HCT116 (cell line): ENCODE results near the gene TP53RK. TPM values are rescaled to one million over a fixed set of nuclear protein-coding genes. Genes with fewer than 3 reads are reported as not detected.

Experiments
- ATAC-seq: fragments of 200-7000 bp; cut with Tn5 transposase; 2 replicates; pipeline ENCODE4 v1.9.1; 2020; ENCODE audit warnings: mild to moderate bottlenecking, moderate library complexity
- BruUV-seq: library from RNA; stranded (reverse); fragments of 400-500 nt; replicated peaks from 2 replicates; lab custom pipeline; 2021; lab: Mats Ljungman, UMichigan
- CTCF ChIA-PET: fragments of 300-600 bp; sonication (Branson Sonifier 250); formaldehyde crosslinking; loops from one replicate; lab custom pipeline; 2021; ENCODE audit warnings: antibody characterized with exemption; lab: Charles Lee
- POLR2A ChIA-PET: fragments of 300-600, 350-600 bp; sonication (Branson Sonifier 250); formaldehyde crosslinking; loops from one replicate; lab custom pipeline; 2021; ENCODE audit warnings: antibody characterized with exemption; lab: Charles Lee
- RAD21 ChIA-PET, 2 experiments: fragments of 300-600 bp; sonication (Branson Sonifier 250); formaldehyde crosslinking; loops; one replicate each; lab custom pipeline; 2023; ENCODE audit warnings: low total read pairs in 2 of 2; ENCODE audit not compliant: uncharacterized antibody in 2 of 2, unreplicated experiment in 2 of 2, low non-redundant PET in 1 of 2; lab: Charles Lee
- DNase-seq: peaks from one replicate; pipeline ENCODE4 v3.0.0-alpha.2; 2010; ENCODE audit warnings: low read depth, low spot score
- H2AFZ ChIP-seq: fragments of 200-600 bp; shearing (Covaris generic), sonication (generic); 2 replicates; pipeline ENCODE4 v1.6.1; 2017; ENCODE audit warnings: low read depth, mixed run types, mixed read lengths, antibody characterized with exemption, low read length; ENCODE audit not compliant: poor library complexity, severe bottlenecking
- H3K27ac ChIP-seq: 2 replicates; pipeline ENCODE4 v1.5.1; 2012; ENCODE audit warnings: low read depth, low read length
- H3K27me3 ChIP-seq: fragments of 200-600 bp; sonication (generic); 2 replicates; pipeline ENCODE4 v1.6.1; 2016; ENCODE audit warnings: mixed run types, low read length, mixed read lengths; ENCODE audit not compliant: insufficient read depth
- H3K36me3 ChIP-seq, 2 experiments: fragments of 200-500 bp in 1 of 2; fragments of 200-600 bp in 1 of 2; sonication (Bioruptor generic) in 1 of 2; sonication (generic) in 1 of 2; 2 replicates each; pipeline versions ENCODE4 v1.5.1 to v1.6.1; 2014 to 2016; ENCODE audit warnings: low read length in 2 of 2, inconsistent platforms in 1 of 2, mixed read lengths in 1 of 2, mixed run types in 1 of 2; ENCODE audit not compliant: insufficient read depth in 2 of 2, control insufficient read depth in 1 of 2
- H3K4me1 ChIP-seq, 2 experiments: fragments of 200-600 bp in 1 of 2; sonication (generic) in 1 of 2; 2 replicates each; pipeline versions ENCODE4 v1.5.1 to v1.6.1; 2012 to 2017; ENCODE audit warnings: low read length in 2 of 2, inconsistent platforms in 1 of 2, mild to moderate bottlenecking in 1 of 2, mixed read lengths in 1 of 2, mixed run types in 1 of 2, moderate library complexity in 1 of 2; ENCODE audit not compliant: insufficient read depth in 2 of 2, control insufficient read depth in 1 of 2
- H3K4me2 ChIP-seq: fragments of 200-600 bp; sonication (generic); 2 replicates; pipeline ENCODE4 v1.6.1; 2017; ENCODE audit warnings: mixed run types, low read length, mixed read lengths
- H3K4me3 ChIP-seq, 2 experiments: fragments of 200-600 bp in 1 of 2; sonication (generic) in 1 of 2; replicated peaks in 1 of 2; 2 replicates each; pipeline ENCODE4 v1.5.1; 2011 to 2016; ENCODE audit warnings: low read length in 2 of 2, control low read depth in 1 of 2, low read depth in 1 of 2, mild to moderate bottlenecking in 1 of 2, mixed read lengths in 1 of 2, mixed run types in 1 of 2
- H3K79me2 ChIP-seq: fragments of 200-600 bp; sonication (generic); 2 replicates; pipeline ENCODE4 v1.6.1; 2017; ENCODE audit warnings: mild to moderate bottlenecking, mixed run types, low read length, moderate library complexity, mixed read lengths; ENCODE audit not compliant: insufficient read depth
- H3K9ac ChIP-seq: fragments of 200-600 bp; sonication (generic); 2 replicates; pipeline ENCODE4 v1.6.1; 2016; ENCODE audit warnings: low read length, mixed read lengths
- H3K9me2 ChIP-seq: fragments of 200-600 bp; sonication (generic), shearing (Covaris generic); 2 replicates; pipeline ENCODE4 v1.6.1; 2017; ENCODE audit warnings: mixed run types, mild to moderate bottlenecking, moderate library complexity; ENCODE audit not compliant: insufficient read depth
- H3K9me3 ChIP-seq, 2 experiments: fragments of 200-500 bp in 1 of 2; fragments of 200-600 bp in 1 of 2; sonication (Bioruptor generic) in 1 of 2; sonication (generic) in 1 of 2; 2 replicates each; pipeline ENCODE4 v1.6.1; 2014 to 2017; ENCODE audit warnings: low read length in 2 of 2, mixed read lengths in 2 of 2, inconsistent platforms in 1 of 2, low read depth in 1 of 2, mild to moderate bottlenecking in 1 of 2, mixed run types in 1 of 2, moderate library complexity in 1 of 2; ENCODE audit not compliant: control insufficient read depth in 1 of 2, insufficient read depth in 1 of 2
- H4K20me1 ChIP-seq: fragments of 200-600 bp; sonication (generic), shearing (Covaris generic); 2 replicates; pipeline ENCODE4 v1.6.1; 2017; ENCODE audit warnings: mixed run types, mild to moderate bottlenecking, moderate library complexity; ENCODE audit not compliant: insufficient read depth
- CEBPB ChIP-seq: IDR thresholded peaks from 2 replicates; pipeline ENCODE4 v1.6.1; 2012; ENCODE audit warnings: low read depth
- ELF1 ChIP-seq: IDR thresholded peaks from 2 replicates; pipeline ENCODE4 v1.6.1; 2012; ENCODE audit warnings: low read depth, borderline replicate concordance
- FOSL1 ChIP-seq: IDR thresholded peaks from 2 replicates; pipeline ENCODE4 v1.6.1; 2012; ENCODE audit warnings: low read depth
- JUND ChIP-seq: IDR thresholded peaks from 2 replicates; pipeline ENCODE4 v1.6.1; 2012
- RAD21 ChIP-seq: IDR thresholded peaks from 2 replicates; pipeline ENCODE4 v1.6.1; 2012; ENCODE audit warnings: low read depth, mild to moderate bottlenecking
- SIN3A ChIP-seq: IDR thresholded peaks from 2 replicates; pipeline ENCODE4 v1.6.1; 2012; ENCODE audit warnings: low read depth
- SP1 ChIP-seq: IDR thresholded peaks from 2 replicates; pipeline ENCODE4 v1.6.1; 2012; ENCODE audit warnings: low read depth
- SRF ChIP-seq: IDR thresholded peaks from 2 replicates; pipeline ENCODE4 v1.6.1; 2012; ENCODE audit warnings: low read depth
- TCF7L2 ChIP-seq: IDR thresholded peaks from 2 replicates; pipeline ENCODE4 v1.7.0; 2011; ENCODE audit warnings: borderline replicate concordance, inconsistent platforms; ENCODE audit not compliant: insufficient read depth, insufficient read length; ENCODE audit errors: extremely low read depth
- YY1 ChIP-seq: IDR thresholded peaks from 2 replicates; pipeline ENCODE4 v1.6.1; 2011; ENCODE audit warnings: low read length, low read depth, moderate library complexity, mild to moderate bottlenecking; ENCODE audit not compliant: insufficient replicate concordance; ENCODE audit errors: extremely low read depth
- ZFX ChIP-seq: fragments of 450-650 bp; IDR thresholded peaks from 2 replicates; pipeline ENCODE4 v1.6.1; 2017
- ZNF274 ChIP-seq: fragments of 200-500 bp; sonication (Bioruptor generic); IDR thresholded peaks from 2 replicates; pipeline ENCODE4 v1.6.1; 2014; ENCODE audit warnings: mild to moderate bottlenecking, low read depth, low read length, inconsistent platforms
- intact Hi-C: fragments of 100-400 bp; cut with micrococcal nuclease; formaldehyde crosslinking; loops from 2 replicates; pipeline ENCODE4 v1.10.0; 2022
- total RNA-seq: library from RNA; stranded (reverse); gene quantifications from one replicate; pipeline ENCODE4 v1.2.1, GENCODE V29; 2021; ENCODE audit not compliant: unreplicated experiment
- TF ChIP-seq, protein P1 (sequence below): IDR thresholded peaks from 2 replicates; pipeline ENCODE4 v1.6.1; 2012
- TF ChIP-seq, protein P2 (sequence below), 3 experiments: fragments of 200-600 bp in 1 of 3; sonication (generic) in 1 of 3; IDR thresholded peaks in 2 of 3; conservative IDR thresholded peaks in 1 of 3; 2 replicates each; pipeline ENCODE4 v1.5.1; 2012 to 2017; ENCODE audit warnings: low read depth in 2 of 3, low read length in 2 of 3, antibody characterized with exemption in 1 of 3, borderline replicate concordance in 1 of 3, control low read depth in 1 of 3, mild to moderate bottlenecking in 1 of 3, mixed read lengths in 1 of 3, mixed run types in 1 of 3, moderate library complexity in 1 of 3; ENCODE audit not compliant: insufficient read depth in 1 of 3
- TF ChIP-seq, protein P3 (sequence below): IDR thresholded peaks from 2 replicates; pipeline ENCODE4 v1.6.1; 2012

Gene TP53RK
- total RNA-seq, 1 experiment from 2014 or later = 9.2 TPM

DNA sequence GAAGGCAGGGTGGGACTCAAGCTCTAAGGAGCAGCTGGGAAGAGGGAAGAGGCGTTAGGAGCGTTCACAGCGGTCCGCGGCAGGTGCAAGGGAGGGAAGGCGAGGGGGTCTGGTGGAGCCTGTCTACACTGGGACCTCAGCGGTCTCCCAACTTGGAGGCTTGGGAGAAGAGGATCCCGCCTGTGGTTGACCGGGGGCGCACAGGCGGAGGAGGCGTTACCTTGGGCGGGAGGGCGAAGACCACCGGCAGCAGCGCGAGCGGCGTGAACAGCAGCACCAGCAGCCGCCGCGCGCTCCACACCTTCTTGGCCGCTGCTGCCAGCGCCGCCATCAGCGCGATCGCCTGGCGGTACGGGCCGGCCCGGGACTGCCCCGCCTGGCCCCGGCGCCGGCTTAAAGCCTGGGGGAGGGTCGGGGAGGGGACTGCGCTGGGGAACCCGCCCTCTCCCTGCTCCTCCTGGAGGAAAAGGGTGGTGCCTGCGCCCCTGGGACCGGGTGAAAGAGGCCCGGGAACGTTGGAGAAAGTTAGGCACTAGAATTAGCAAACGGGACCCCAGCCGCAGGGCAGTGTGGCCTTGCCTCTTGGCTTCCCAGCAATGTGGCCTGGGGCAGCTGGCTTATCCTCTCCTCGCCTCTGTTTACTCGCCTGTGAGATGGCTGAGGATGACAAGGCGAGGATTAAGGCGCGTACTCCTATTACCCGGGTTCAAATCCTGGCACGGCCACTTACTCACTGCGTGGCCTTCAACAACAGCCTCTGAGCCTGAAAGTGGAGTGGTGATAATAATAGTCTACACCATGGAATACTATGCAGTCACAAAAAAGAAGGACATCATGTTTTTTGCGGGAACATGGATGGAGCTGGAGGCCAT, 37.9 kb downstream of the TP53RK start, which contains the start of gene SLC13A3:
TSS of gene SLC13A3 (minus strand) at position 369 of the 872 bp plus-strand sequence. CDS start at position 331, 38 bp downstream.
- H3K9me2 ChIP-seq = no peaks in the 10 kb centered on the region
- no peaks in the 10 kb centered on the region for H3K36me3 ChIP-seq
- no peak within 1 kb of the TSS for H3K9ac ChIP-seq
- no peaks in the 10 kb centered on the region for H3K9me3 ChIP-seq
- DNase-seq = no peak
- BruUV-seq = no TSS peak
- TF ChIP-seq FOSL1 (no peak), ZFX (no peak), SP1 (no peak)
- TF ChIP-seq, protein P1, sequence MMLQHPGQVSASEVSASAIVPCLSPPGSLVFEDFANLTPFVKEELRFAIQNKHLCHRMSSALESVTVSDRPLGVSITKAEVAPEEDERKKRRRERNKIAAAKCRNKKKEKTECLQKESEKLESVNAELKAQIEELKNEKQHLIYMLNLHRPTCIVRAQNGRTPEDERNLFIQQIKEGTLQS = no peak
- TF ChIP-seq, protein P2, sequence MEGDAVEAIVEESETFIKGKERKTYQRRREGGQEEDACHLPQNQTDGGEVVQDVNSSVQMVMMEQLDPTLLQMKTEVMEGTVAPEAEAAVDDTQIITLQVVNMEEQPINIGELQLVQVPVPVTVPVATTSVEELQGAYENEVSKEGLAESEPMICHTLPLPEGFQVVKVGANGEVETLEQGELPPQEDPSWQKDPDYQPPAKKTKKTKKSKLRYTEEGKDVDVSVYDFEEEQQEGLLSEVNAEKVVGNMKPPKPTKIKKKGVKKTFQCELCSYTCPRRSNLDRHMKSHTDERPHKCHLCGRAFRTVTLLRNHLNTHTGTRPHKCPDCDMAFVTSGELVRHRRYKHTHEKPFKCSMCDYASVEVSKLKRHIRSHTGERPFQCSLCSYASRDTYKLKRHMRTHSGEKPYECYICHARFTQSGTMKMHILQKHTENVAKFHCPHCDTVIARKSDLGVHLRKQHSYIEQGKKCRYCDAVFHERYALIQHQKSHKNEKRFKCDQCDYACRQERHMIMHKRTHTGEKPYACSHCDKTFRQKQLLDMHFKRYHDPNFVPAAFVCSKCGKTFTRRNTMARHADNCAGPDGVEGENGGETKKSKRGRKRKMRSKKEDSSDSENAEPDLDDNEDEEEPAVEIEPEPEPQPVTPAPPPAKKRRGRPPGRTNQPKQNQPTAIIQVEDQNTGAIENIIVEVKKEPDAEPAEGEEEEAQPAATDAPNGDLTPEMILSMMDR (IDR thresholded peaks at IDR 0.05 in 2 of 3, conservative IDR thresholded peaks at IDR 0.05 in 1 of 3; ENCODE audit: borderline replicate concordance in 1 of 3, insufficient read depth in 1 of 3, low read depth in 2 of 3, low read length in 2 of 3) = no peak
- no peaks in the 10 kb centered on the region for H3K4me1 ChIP-seq
- H3K4me2 ChIP-seq = no peak within 1 kb of the TSS
- ChIA-PET CTCF (no interaction called here), POLR2A (no interaction called here), RAD21 (no interaction called here)
- H3K4me3 ChIP-seq = no peak within 1 kb of the TSS
- no peak for ATAC-seq
- H4K20me1 ChIP-seq = no peaks in the 10 kb centered on the region
- no peaks in the 10 kb centered on the region for H3K79me2 ChIP-seq
- no peak within 1 kb of the TSS for H2AFZ ChIP-seq
- intact Hi-C loops = no loop called here
- H3K27me3 ChIP-seq = peaks cover 33% of the 10 kb centered on the region
- H3K27ac ChIP-seq = no peak within 1 kb of the TSS

DNA sequence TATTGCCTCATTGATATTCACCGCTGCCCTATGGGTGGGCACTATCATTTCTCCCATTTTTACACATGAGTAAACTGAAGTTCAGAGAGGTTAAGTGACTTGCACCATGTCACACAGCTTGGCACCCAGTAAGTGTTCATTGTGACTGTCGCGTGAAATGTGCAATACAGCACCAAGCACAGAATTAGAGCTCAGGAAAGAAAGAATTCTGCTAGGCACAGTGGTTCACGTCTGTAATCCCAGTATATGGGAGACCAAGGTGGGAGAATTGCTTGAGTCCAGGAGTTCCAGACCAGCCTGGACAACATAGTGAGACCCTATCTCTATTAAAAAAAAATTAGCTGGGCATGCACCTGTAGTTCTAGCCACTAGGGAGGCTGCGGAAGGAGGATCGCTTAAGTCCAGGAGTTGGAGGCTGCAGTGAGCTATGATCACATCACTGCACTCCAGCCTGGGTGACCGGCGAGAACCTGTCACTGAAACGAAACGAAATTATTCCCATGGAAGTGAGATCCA, 38.6 kb downstream of the TP53RK start:
- RAD21 ChIA-PET = no interaction called here
- BruUV-seq = no TSS peak
- Histone ChIP-seq H3K9ac (no peak overlapping the region), H3K27ac (no peak overlapping the region), H3K36me3 (no peaks in the 10 kb centered on the region), H2AFZ (no peak overlapping the region), H3K4me2 (no peak overlapping the region), H4K20me1 (no peaks in the 10 kb centered on the region), H3K9me3 (no peaks in the 10 kb centered on the region), H3K4me1 (no peaks in the 10 kb centered on the region), H3K9me2 (no peaks in the 10 kb centered on the region), H3K79me2 (no peaks in the 10 kb centered on the region), H3K27me3 (peaks cover 40% of the 10 kb centered on the region), H3K4me3 (no peak overlapping the region)
- CTCF ChIA-PET = no interaction called here
- intact Hi-C loops = no loop called here
- ATAC-seq (no peak), DNase-seq (no peak)
- POLR2A ChIA-PET = no interaction called here
- TF ChIP-seq SIN3A = no peak
- no peak for TF ChIP-seq RAD21
- no peak for TF ChIP-seq CEBPB
- no peak for TF ChIP-seq JUND
- TF ChIP-seq ZNF274 = no peak
- TF ChIP-seq, protein P2 (IDR thresholded peaks at IDR 0.05 in 2 of 3, conservative IDR thresholded peaks at IDR 0.05 in 1 of 3; ENCODE audit: borderline replicate concordance in 1 of 3, insufficient read depth in 1 of 3, low read depth in 2 of 3, low read length in 2 of 3) = no peak
- no peak for TF ChIP-seq TCF7L2
- TF ChIP-seq ELF1 = no peak
- TF ChIP-seq SRF = no peak
- TF ChIP-seq YY1 = no peak
- TF ChIP-seq, protein P3, sequence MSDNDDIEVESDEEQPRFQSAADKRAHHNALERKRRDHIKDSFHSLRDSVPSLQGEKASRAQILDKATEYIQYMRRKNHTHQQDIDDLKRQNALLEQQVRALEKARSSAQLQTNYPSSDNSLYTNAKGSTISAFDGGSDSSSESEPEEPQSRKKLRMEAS = no peak
- TF ChIP-seq FOSL1 = no peak
